Vagina (tissue), 2 donors: ENCODE results near the gene ZRSR2.

ENCODE experiments used
- CTCF ChIP-seq, 3 experiments: fragments of 450-650 bp in 2 of 3; fragments of 200-600 bp in 1 of 3; sonication (generic) in 1 of 3; IDR thresholded peaks; one replicate each; pipeline ENCODE4 v1.5.1; 2017 to 2019; ENCODE audit warnings: antibody characterized with exemption in 3 of 3, mild to moderate bottlenecking in 2 of 3, moderate library complexity in 2 of 3
- POLR2A ChIP-seq, 2 donors: fragments of 450-650 bp; IDR thresholded peaks; one replicate each; pipeline ENCODE4 v1.6.1; 2017; ENCODE audit warnings: antibody characterized with exemption in 2 of 2, mild to moderate bottlenecking in 2 of 2, moderate library complexity in 2 of 2
- POLR2AphosphoS5 ChIP-seq, 2 donors: sonication (generic); formaldehyde crosslinking; IDR thresholded peaks; one replicate each; pipeline ENCODE4 v1.9.0; 2017; ENCODE audit warnings: antibody characterized with exemption in 2 of 2, mild to moderate bottlenecking in 2 of 2, low read depth in 1 of 2; ENCODE audit not compliant: insufficient read depth in 1 of 2

GRCh38 chrX:15870310-15870709, 80.0 kb downstream of the ZRSR2 start:
- TF ChIP-seq CTCF (IDR thresholded peaks at IDR 0.05) (no peak), POLR2AphosphoS5 (IDR thresholded peaks at IDR 0.05; ENCODE audit: insufficient read depth in 1 of 2, low read depth in 1 of 2) (no peak), POLR2A (IDR thresholded peaks at IDR 0.05) (no peak)
